HL-60/S4 (cell line): ENCODE measurements around the gene CR1L.
"Not testable (repeated sequence)": the region's sequence is repeated elsewhere in the genome, so short reads cannot be mapped to it uniquely, and the experiment has no call there.

ENCODE experiments used
- in situ Hi-C: fragments of 300-500 bp; cut with MboI; formaldehyde crosslinking; loops from 2 replicates; pipeline ENCODE4 v1.14.3; 2022; ENCODE audit warnings: low sequenced_read_pairs

The CR1L gene

DNA sequence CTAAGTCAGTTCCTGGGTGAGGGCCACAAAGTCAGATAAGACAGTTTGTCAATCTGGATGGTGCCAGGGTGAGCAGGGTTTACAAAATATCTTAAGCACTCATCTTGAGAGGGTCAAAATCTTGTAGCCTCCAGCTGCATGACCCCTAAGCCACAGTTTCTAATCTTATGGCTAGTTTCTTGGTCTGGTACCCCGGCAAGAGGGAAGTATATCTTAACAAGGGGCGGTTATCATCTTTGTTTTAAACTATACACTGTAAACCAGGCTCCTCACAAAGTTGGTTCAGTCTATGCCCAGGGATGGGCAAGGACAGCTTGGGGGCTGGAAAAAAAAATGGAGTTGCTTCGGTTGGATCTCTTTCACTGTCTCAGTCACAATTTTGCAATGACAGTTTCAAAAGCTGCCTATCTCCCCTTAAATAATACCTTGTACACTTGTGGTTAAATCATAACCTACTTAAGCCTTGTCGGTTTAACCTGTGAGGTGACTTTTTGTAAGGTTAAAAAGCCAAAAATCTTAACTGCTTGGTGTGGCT lies 99.1 kb downstream of the CR1L start:
- in situ Hi-C loops: no loop called here

DNA sequence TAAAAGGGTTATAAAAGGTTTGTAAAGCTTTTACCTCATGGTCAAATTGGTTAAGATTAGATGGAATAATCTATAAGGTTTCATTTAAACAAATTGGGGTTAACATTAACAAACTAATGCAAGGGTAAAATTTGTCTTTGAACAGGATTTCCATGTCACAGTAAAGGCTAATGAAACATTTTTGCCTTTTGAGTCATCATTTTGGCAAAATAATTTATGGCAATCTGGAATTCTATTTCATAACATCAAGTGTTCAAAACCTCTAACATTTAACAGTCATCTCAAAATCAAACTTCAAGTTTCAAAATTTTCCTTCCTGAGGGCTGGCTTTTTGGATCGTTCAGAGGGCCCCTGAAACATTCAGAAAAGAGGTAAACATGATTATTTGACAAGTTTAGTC lies 100.4 kb downstream of the CR1L start:
- in situ Hi-C loops: no loop called here

DNA sequence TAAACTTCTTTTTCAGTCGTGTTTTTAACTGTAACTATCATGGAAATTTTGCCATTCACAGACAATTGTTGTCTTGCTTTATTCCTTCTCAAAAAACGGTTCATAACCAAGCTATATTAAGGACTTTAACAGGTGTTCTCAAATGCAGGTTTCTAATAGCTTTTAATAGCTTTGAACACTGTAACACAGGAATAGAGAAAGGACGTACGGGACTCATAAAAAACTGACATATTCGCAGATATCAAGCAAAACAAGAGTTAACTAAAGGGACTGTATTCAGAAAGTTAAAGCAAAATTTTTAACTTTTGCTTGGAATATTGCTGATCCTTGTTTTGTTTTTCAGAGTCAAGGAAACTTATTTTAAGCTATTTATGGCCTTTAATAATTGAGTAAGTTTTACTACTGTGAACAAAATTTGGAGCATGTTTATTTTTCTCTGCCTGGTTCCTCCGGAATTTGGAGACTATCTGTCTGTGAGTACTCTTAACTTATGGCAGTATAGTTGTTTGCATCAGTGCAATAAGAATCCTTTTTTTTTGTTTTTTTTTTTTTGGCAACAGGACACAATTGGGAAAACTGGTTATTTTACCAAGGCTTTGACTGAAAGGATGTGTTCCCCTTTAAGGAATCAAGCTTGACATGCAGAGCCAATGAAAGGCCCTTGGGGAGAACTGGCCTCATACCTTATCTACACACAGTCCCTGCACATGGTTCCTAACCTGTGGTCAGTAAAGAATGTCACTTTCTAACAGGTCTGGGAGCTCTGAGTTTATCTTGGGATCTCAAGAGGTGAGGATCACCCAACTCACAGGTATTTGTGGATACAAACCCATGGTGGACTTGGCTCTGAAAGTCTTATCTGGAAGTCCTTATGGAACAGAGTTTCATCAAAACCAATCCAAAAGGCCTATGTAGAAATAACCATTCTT lies 101.2 kb downstream of the CR1L start:
- in situ Hi-C loops: no loop called here

- in situ Hi-C loops: no loop called here
Measured at GRCh38 chr1:207747627-207748492, 102.9 kb downstream of the CR1L start.

DNA sequence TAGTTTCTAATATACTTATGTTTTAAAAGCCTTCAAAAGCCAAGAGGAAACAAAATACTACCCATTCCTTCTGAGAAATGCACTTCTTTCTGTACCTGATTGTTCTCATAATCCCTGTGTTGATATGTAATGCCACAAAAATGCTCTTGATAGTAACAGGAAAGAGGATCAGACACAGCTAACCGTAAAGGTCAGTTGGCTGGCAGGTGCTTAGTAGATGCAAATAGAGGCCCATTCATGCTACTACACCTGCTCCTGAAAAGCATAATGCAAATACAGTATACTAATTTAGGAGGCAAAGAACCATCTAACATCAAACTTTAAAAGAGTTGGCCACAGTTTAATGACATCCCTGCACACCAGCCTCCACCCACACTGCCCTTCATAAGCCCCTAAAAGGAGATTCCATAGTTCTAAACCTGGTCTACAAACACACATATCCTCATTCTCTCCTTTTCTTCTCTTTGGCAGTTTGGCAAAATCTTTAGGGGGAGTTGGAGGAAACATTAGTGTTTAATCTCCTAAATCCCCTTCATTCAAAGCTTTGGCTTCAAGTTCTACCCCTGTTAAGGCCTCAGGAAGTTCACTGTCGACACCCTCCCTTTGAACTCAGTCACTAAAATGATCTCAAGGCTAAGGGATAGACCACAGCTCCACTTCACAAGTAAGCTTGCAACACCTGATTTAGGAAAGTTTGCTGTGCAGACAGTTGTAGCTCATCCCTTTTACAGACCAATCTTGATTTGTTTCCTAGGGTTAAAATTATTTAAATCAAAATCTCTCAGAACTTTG lies 104.0 kb downstream of the CR1L start:
- in situ Hi-C loops: no loop called here

GRCh38 chr1:207750631-207751305 lies 105.8 kb downstream of the CR1L start:
- in situ Hi-C loops: no loop called here

- in situ Hi-C loops: not testable (repeated sequence)
Measured at GRCh38 chr1:207751463-207751789, 106.5 kb downstream of the CR1L start.

DNA sequence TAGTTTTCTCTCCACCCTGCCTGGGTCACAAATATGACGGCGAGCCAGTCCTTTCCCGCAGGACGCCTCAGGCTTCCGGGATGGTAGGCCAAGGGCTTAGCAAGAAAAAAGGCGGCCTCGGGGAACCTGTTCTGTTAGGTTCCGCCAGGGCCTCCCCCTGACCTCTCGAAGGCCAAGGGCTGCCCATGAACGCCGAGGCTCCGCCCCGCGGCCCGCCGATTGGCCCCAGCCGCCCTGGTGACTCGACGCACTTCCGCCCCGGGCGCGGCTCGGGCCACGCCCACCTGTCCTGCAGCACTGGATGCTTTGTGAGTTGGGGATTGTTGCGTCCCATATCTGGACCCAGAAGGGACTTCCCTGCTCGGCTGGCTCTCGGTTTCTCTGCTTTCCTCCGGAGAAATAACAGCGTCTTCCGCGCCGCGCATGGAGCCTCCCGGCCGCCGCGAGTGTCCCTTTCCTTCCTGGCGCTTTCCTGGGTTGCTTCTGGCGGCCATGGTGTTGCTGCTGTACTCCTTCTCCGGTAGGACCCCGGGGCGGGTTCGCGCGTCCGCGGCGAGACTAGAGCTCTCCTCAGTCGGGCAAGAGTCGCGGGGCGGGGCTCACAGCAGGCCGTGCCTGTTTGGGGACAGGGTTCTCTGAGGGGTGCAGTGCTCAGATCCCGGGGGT lies 107.0 kb downstream of the CR1L start, which contains the start of gene CD46:
CD46 (plus strand) TSS at position 265 of the 666 bp plus-strand sequence; CDS start at position 424, 159 bp downstream.
- in situ Hi-C loops: no loop called here

DNA sequence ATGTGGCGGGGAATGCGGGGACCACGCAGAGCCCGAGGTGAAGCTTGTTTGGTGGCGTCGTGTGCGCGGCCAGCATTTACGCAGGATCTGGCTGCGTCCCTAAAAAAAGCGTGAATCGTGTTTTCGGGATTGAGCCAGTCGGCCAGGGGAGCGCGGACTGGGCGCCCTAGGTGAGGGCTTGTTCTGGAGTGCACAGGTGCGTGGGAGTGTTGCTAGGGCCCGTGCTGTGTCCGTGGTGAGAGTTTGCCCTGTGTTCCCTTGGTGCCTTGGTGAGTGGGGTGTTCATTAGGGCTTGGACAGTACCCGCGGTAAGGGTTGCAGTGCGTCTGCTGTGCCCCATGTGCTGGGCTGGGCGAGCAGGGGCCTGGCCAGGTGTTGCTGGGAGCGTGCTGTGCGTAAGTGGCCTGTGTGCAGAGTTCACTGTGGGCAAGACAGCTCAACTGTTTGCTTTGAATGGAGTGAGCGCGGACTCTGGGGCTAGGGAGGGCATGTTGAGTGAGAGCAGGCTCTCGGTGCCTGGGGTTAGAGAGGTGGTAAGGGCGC lies 107.6 kb downstream of the CR1L start:
- in situ Hi-C loops: no loop called here

GRCh38 chr1:207753611-207754010 lies 108.7 kb downstream of the CR1L start:
- in situ Hi-C loops: no loop called here

- in situ Hi-C loops: no loop called here
Measured at GRCh38 chr1:207754011-207754410, 109.1 kb downstream of the CR1L start.

DNA sequence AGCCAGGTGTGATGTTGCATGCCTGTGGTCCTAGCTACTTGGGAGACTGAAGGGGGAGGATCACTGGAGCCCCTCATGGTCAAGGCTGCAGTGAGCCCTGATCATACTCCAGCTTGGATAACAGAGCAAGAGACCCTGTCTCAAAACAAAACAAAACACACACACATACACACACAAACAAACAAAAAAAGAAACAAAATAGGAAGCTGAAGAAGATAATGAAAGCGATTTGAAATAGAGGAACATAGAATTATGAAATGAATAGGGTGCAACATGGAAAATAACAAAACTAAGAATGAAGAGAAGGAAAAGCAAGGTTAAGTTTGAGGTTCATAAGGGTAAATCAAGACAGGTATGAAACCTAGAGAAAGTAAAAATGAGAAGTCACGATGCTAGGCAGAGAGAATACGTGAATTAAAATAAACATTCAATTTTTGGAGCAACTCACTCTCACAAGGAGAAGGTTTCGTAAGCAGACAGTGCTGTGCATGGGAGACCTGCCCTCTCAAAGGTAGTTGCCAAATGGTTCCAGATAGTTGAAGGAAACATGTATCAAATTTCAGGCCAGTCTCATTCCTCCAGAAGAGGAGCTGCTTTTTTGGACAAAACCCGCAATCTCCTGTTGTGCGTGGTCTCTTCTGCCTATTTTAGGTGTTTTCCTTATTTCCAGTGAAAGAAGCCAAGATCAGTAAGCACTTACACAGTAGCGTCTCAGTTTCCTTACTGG lies 110.2 kb downstream of the CR1L start:
- in situ Hi-C loops: no loop called here

DNA sequence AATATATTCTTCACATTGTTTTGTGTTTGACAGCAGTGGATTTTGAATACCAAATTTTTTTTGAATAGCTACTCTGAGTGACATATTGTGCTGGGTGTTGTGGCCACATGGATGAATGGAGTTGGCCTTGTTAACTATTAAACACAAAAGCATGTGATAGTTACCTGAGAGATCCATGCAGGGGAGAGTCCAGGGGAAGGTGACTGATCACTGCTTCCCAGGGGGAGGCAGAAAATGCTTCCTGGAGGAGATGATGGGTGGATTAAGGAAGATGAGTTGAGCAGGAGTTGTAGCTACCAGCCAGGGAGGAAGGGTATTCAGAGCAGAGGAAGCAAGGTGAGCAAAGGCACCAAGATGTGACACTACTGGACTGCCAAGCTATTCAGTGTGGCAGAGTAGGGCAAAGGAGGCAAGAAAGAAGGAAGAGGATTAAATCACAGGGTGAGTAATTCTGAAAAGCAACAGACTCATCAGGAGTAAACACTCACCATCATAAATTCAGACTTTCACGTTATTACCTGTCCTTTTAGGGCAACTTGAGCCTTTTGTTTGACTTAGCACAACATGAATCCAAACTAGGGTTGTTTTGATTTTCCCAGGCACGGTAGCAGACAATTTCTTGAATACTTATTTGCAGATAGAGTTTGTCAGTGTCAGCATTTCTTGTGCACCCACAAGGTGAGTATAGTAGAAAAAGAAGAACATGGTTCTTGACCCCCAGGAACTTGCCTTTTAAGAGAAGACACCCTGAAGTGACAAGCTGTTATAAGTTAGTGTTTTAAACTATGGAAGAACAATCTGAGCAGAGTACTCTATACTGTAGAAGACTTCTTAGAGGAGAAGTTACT lies 111.1 kb downstream of the CR1L start:
- in situ Hi-C loops: no loop called here

GRCh38 chr1:207762622-207763021 lies 117.7 kb downstream of the CR1L start:
- in situ Hi-C loops: no loop called here

GRCh38 chr1:207763091-207763490 lies 118.2 kb downstream of the CR1L start:
- in situ Hi-C loops: no loop called here

- in situ Hi-C loops: no loop called here
Measured at GRCh38 chr1:207763972-207764371, 119.0 kb downstream of the CR1L start.

DNA sequence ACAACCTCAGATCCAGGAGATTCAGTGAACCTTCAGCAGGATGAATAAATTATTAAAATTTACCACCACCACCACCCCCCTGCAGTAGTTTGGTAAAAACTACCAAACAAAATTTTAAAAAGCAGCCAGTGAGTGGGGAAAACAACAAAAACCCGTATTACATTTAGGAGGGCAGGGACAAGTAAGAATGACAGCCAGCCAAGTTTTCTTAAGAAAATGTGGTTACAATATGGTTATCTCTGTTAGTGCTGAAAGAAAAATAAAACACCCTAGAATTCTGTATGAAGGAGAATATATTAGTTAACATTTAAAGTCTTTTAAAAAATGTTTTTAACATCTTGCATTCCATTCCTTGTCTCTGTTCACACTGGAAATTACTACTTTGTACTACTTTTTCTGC lies 121.6 kb downstream of the CR1L start:
- in situ Hi-C loops: no loop called here

DNA sequence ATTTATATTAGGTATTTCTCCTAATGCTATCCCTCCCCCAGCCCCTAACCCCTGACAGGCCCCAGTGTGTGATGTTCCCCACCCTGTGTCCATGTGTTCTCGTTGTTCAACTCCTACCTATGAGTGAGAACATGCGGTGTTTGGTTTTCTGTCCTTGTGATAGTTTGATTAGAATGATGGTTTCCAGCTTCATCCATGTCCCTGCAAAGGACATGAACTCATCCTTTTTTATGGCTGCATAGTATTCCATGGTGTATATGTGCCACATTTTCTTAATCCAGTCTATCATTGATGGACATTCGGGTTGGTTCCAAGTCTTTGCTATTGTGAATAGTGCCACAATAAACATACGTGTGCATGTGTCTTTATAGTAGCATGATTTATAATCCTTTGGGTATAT lies 125.6 kb downstream of the CR1L start:
- in situ Hi-C loops: not testable (repeated sequence)
